DMS53 treated with DMSO at 0.1 percent for 48 hours (cell line): ENCODE measurements around the gene CA11.
"Not testable (repeated sequence)": the region's sequence is repeated elsewhere in the genome, so short reads cannot be mapped to it uniquely, and the experiment has no call there.

Experiments used
- DNase-seq: peaks from one replicate; lab custom pipeline; 2025; ENCODE audit not compliant: unreplicated experiment; lab: John Stamatoyannopoulos, UW

CA11 gene

DNA sequence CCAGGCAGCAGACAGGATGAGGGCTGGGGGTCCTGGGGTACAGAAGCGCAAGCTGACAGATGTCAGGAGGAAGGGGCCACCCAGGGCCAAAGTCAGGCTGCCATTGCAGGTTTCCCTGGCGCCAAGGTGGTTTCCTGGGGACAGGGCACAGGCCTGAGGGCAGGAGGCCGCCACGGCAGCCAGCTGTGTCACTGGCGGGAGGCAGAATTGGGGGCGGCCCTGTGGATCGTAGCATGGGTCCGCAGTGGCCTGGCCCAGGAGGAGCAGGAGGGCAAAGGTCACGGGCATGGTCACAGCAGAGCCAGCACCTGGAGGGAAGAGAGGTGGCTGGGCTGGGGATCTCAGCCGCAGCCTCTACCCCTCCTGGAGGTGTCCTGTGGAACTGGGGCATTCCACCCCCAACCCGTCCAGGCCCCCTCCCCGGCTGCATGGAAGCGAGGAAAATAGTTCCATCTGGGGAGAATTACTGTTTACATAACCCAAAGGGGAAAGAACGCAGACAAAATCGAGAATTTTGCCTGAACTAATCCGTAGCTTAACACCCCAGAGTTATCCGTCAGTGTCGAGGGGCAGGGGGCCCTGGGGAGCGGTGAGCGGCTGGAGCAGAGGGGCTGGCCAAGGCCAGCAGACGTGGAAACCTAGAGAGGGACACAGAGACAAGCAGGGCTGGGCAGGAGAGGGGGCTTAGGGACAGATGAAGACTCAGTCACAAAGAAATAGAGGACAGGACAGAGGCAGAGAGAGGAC is 24.9 kb upstream of the CA11 start:
- no peak for DNase-seq

- DNase-seq, result no peak
These were observed 24.1 kb upstream of the CA11 start for GRCh38 chr19:48669903-48670668.

DNA sequence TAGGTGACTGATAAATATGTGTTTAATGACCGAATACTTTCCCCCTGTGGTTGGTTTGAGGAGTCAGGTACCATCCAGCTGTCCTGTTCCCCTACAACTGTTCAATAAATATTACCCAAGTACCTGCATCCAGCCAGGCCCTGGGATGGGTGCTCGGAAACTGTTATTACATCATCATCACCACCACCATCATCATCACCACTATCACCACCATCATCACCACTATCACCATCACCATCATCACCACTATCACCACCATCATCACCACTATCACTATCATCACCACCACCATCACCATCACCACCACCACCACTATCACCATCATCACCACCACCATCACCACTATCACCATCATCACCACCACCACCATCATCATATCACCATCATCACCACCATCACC is 22.8 kb upstream of the CA11 start:
- DNase-seq, result no peak

GRCh38 chr19:48668332-48668731 is 22.3 kb upstream of the CA11 start:
- no peak for DNase-seq

DNA sequence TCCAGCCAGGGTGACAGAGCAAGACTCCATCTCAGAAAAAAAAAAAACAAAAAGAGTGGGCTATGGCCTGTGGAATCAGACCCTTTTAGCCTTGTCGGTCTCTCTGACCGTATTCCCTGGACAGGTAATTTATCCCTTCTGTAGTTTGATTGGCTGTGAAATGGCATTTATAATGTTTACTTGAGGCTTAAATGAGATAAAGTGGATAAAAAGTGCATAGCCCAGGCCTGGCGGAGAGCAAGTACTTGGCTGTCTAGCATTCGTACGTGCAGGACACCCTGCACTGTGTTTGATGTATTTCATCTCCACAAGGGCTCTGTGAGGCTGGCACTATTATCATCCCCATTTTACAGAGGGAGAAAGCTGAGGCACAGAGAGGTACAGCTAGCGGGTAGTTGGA is 19.8 kb upstream of the CA11 start:
- no peak for DNase-seq

DNA sequence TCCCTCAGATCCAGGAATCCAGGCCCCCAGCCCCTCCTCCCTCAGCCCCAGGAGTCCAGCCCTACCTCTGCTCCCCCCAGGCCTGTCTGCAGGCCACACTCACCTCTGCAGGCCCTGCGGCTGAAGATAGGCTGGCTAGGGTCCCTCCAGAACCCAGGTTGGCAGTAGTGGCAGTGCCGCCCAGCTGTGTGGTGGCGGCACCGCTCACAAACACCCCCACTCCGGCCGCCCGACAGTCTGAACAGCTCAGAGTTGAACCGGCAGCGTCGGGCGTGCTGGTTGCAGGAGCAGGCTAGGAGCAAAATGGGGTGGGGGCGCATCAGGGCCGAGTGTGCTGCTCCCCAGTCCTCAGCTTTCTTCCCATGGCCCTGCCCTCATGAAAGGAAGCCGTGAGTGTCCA is 18.5 kb upstream of the CA11 start:
- no peak for DNase-seq

GRCh38 chr19:48663667-48664066 is 17.7 kb upstream of the CA11 start:
- no peak for DNase-seq

DNA sequence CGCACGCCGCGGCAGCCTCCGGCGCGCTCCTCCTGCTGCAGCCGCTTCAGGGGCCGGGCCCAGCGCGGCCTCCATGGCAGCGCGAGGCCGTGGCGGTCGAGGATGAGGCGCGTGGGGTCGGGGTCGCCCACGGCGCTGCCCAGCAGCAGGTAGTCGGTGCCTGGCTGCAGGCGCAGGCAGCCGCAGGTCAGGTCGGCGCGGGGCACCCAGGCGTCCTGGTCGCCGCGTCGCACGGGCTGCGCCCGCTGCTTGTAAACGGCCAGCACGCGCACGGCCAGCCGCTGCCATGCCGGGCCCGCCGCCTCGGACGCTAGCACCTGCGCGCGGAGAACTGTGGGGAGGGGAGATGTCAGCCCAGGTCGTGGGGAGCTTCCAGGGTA is 15.7 kb upstream of the CA11 start:
- DNase-seq, result no peak

DNA sequence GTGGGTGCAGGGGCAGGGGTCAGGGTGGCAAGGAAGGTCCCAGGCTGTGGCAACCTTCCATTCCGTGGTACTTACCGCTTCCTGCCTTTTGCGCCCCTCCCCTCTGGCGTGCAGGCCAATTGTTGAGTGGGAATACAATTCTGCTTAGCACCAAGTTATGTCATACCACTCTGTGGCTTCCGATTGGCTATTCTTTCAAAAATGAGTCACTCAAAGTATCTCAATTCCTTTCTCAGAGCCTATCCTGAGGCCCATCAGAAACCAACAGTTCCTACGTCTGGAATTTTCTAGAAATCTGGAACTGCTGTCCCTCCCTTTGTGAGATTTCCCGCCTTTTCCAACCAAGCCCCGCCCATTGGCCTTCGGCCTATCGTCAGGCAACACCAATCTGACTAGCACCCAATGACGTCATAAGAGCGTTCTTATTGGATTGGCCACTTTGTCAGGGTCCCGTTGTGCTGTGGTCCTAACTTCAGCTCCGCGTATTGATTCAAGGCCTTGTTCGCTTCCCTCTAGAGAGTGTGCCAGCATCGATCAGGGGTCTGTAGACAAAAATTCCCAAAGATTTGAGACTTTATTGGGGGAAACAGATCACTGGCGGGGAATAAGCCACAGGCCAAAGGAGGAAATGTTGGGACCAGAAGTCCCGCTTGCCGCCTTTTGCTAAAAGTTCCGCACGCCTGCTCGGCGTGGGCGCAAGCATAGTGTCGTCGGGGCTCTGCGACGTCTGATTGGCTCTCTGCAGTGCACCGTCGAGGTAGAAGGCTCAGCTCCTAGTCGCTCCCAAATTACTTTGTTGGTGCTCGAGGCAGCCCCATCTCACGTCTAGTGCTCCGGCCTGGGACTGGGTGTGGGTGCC is 15.1 kb upstream of the CA11 start:
- peak; percentile 90 for DNase-seq

- no peak for DNase-seq
These were observed 13.8 kb upstream of the CA11 start for GRCh38 chr19:48659768-48660167.

DNA sequence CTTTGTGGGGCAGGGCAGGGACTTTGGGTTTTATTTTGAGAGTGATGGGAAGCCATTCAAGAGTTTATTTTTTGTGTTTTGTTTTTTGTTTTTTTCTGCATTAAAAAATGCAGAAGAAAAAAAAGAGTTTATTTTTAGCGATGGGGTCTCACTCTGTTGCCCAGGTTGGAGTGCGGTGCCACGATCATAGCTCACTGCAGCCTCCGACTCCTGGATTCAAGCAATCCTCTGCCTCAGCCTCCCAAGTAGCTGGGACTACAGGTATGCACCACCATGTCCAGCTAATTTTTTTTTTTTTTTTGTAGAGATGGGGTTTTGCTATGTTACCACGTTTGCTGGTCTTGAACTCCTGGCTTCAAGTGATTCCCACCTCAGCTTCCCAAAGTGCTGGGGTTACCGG is 12.5 kb upstream of the CA11 start:
- DNase-seq, result no peak

GRCh38 chr19:48657828-48658227 is 11.8 kb upstream of the CA11 start:
- DNase-seq, result not testable (repeated sequence)

- DNase-seq, result no peak
These were observed 11.0 kb upstream of the CA11 start for GRCh38 chr19:48656840-48657474.

- no peak for DNase-seq
These were observed 8.5 kb upstream of the CA11 start for GRCh38 chr19:48654299-48655059.

DNA sequence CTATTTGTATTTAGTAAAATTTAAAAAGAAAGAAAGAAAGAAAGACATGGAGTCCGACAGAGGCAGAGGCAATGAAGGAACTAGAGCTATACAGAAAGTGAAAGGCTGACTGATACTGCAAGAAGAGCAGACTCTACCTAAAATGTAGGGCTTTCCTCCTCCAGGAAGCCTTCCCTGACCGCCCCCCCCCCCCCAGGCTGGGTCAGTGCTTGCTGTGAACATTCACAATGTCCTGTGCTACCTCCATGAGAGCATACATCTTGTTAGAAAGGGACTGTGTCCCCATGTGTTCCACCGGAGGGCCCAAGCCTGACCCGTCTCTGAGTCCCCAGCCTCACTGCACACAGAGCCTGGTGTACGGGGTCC is 5.7 kb upstream of the CA11 start:
- DNase-seq, result no peak

DNA sequence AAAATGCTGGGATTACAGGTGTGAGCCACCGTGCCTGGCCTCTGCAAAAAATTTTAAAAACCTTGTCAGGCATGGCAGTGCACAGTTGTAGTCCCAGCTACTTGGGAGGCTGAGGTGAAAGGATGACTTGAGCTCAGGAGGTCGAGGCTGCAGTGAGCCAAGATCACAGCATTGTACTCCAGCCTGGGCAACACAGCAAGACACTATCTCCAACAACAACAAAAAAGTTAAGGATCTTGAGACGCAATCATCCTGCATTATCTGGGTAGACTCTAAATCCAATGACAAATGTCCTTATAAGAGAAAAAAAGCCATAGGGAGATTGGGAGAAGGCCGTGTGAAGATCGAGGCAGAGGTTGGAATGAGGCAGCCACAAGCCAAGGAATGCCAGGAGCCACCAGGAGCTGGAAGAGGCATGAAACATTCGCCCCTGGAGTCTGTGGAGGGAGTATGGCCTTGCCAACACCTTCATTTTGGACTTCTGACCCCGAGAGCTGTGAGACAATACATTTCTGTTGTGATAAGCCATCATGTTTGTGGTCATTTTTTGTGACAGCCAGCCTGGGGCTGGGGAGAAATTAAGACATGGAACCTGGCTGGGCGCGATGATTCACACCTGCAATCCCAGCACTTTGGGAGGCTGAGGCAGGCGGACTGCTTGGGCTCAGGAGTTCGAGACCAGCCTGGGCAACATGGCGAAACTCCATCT is 5.1 kb upstream of the CA11 start:
- DNase-seq, result no peak

- no peak for DNase-seq
These were observed 2.1 kb upstream of the CA11 start for GRCh38 chr19:48648134-48648533.

DNA sequence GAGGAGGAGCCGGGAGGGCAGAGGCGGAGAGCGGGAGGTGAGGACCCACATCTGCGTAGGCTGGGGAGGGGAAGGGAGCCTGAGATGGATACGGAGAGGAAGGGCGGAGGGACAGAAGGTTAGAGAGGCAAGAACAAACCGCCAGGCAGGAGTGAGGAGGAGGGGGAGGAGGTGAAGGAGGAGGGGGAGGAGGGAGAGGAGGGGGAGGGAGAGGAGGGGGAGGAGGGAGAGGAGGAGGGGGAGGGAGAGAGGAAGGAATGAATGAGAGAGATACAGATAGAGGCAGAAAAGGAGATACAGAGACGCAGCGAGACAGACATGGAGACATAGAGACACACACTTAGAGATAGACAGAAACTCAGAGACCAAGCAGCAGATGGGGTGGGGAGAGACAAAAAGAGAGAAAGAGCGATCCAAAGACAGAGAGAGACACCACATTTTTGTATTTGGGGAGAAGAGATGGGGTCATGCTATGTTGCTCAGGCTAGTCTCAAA is 782 bp upstream of the CA11 start:
- no peak for DNase-seq

DNA sequence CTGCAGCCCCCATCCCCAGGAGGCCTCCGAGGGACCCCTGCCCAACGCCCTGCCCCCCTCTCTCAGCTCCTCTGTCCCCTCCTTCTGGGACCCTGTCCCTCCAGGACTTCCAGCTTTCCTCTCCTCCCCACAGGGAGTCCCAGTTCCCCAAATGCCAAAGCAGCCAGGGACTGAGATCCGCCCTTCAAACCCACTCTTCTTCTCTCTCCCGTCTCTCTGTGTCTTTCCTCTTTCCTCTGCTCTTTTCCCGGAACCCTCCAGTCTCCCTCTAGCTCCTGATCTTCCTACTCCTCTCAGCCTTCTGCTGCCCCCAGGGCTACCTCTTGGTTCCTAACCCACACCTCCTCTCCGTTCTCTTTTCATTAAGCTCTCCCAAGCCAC is 377 bp downstream of the CA11 start:
- peak; percentile 63 for DNase-seq
